K562 (cell line): ENCODE results near the gene LRRC3B. TPM values are rescaled to one million over a fixed set of nuclear protein-coding genes. Genes with fewer than 3 reads are reported as not detected.

Experiments used
- ATAC-seq: fragments of 200-7000 bp; cut with Tn5 transposase; 3 replicates; pipeline ENCODE4 v1.9.1; 2020; ENCODE audit warnings: moderate library complexity
- BruUV-seq: library from RNA; stranded (reverse); fragments of 400-500 nt; replicated peaks from 2 replicates; lab custom pipeline; 2021; lab: Mats Ljungman, UMichigan
- CTCF ChIA-PET: fragments of 300-600 bp; formaldehyde crosslinking; extraction: SDS; loops from one replicate; lab custom pipeline; 2021; ENCODE audit warnings: low intra/inter-chr PET ratio; lab: Yijun Ruan, JAX
- POLR2A ChIA-PET: fragments of 300-600, 350-650 bp; sonication (Branson Sonifier 250); formaldehyde crosslinking; extraction: SDS; loops from one replicate; lab custom pipeline; 2021; ENCODE audit warnings: antibody characterized with exemption, inconsistent platforms; lab: Yijun Ruan, JAX
- DNase-seq, 4 experiments: peaks; one replicate each; pipeline versions ENCODE4 v3.0.0 to v3.0.0-alpha.2; 2011 to 2018; ENCODE audit warnings: low spot score in 3 of 4, mixed read lengths in 3 of 4; ENCODE audit errors: extremely low read depth in 1 of 4
- FAIRE-seq: peaks from 2 replicates; lab custom pipeline; 2011; peaks lifted over from hg19 to GRCh38; lab: Jason Lieb, UNC
- H2AFZ ChIP-seq: 2 replicates; pipeline ENCODE4 v1.6.0; 2011; ENCODE audit warnings: low read depth, low read length, control low read depth, inconsistent platforms
- H3K27ac ChIP-seq: fragments of 200-600 bp; 3 replicates; pipeline ENCODE4 v1.8.0; 2011; ENCODE audit warnings: low read depth, mild to moderate bottlenecking, control low read depth, inconsistent platforms, low read length, moderate library complexity, mixed read lengths; ENCODE audit errors: extremely low read depth
- H3K27me3 ChIP-seq, 2 experiments: fragments of 300-600 bp in 1 of 2; 2 replicates in 1 of 2; 3 replicates in 1 of 2; pipeline versions ENCODE4 v1.6.0 to v1.8.0; 2011; ENCODE audit warnings: inconsistent platforms in 2 of 2, low read length in 2 of 2, mild to moderate bottlenecking in 1 of 2, mixed read lengths in 1 of 2, moderate library complexity in 1 of 2; ENCODE audit not compliant: control insufficient read depth in 2 of 2, insufficient read depth in 2 of 2
- H3K36me3 ChIP-seq: fragments of 300-600 bp; 3 replicates; pipeline ENCODE4 v1.8.0; 2011; ENCODE audit warnings: mild to moderate bottlenecking, low read length, inconsistent platforms; ENCODE audit not compliant: control insufficient read depth, insufficient read depth
- H3K4me1 ChIP-seq, 2 experiments: fragments of 200-600 bp in 1 of 2; replicated peaks in 1 of 2; 2 replicates in 1 of 2; 3 replicates in 1 of 2; pipeline versions ENCODE4 v1.5.1 to v1.8.0; 2011; ENCODE audit warnings: inconsistent platforms in 2 of 2, low read length in 2 of 2, mild to moderate bottlenecking in 1 of 2, mixed read lengths in 1 of 2, moderate library complexity in 1 of 2; ENCODE audit not compliant: control insufficient read depth in 2 of 2, insufficient read depth in 2 of 2
- H3K4me2 ChIP-seq: 2 replicates; pipeline ENCODE4 v1.6.1; 2011; ENCODE audit warnings: low read length, control low read depth, inconsistent platforms, mixed read lengths; ENCODE audit not compliant: insufficient read depth
- H3K4me3 ChIP-seq: fragments of 200-600 bp; sonication (generic), shearing (Covaris generic); 2 replicates; pipeline ENCODE4 v1.5.1; 2016; ENCODE audit warnings: control low read depth, inconsistent platforms
- H3K79me2 ChIP-seq: fragments of 200-600 bp; 3 replicates; pipeline ENCODE4 v1.8.0; 2011; ENCODE audit warnings: low read length, inconsistent platforms; ENCODE audit not compliant: control insufficient read depth, insufficient read depth
- H3K9ac ChIP-seq, 2 experiments: 2 replicates each; pipeline versions ENCODE4 v1.6.0 to v1.6.1; 2011; ENCODE audit warnings: low read depth in 2 of 2, low read length in 2 of 2, control low read depth in 1 of 2, inconsistent platforms in 1 of 2, mild to moderate bottlenecking in 1 of 2, mixed read lengths in 1 of 2; ENCODE audit not compliant: insufficient read depth in 1 of 2
- H3K9me1 ChIP-seq: one replicate; pipeline ENCODE4 v1.6.0; 2011; ENCODE audit warnings: inconsistent platforms, mild to moderate bottlenecking, low read length, moderate library complexity; ENCODE audit not compliant: control insufficient read depth, insufficient read depth
- H3K9me3 ChIP-seq: replicated peaks from 2 replicates; pipeline ENCODE4 v1.5.1; 2011; ENCODE audit warnings: low read depth, low read length, inconsistent platforms; ENCODE audit not compliant: control insufficient read depth, insufficient read depth
- H4K20me1 ChIP-seq: replicated peaks from 2 replicates; pipeline ENCODE4 v1.6.1; 2011; ENCODE audit warnings: low read length, inconsistent platforms, mixed read lengths; ENCODE audit not compliant: control insufficient read depth, insufficient read depth
- C11orf30 ChIP-seq: fragments of 450-650 bp; IDR thresholded peaks from 2 replicates; pipeline ENCODE4 v1.6.1; 2016; ENCODE audit warnings: low read depth, mild to moderate bottlenecking
- FIP1L1 ChIP-seq: fragments of 200-400 bp; formaldehyde crosslinking; IDR thresholded peaks from 2 replicates; pipeline ENCODE4 v1.6.1; 2018; ENCODE audit warnings: mild to moderate bottlenecking, low read depth, low read length; ENCODE audit not compliant: poor library complexity, severe bottlenecking
- JUNB ChIP-seq: fragments of 450-650 bp; formaldehyde crosslinking; conservative IDR thresholded peaks from 2 replicates; pipeline ENCODE4 v1.4.0; 2020; ENCODE audit warnings: mild to moderate bottlenecking
- MAFF ChIP-seq: IDR thresholded peaks from 2 replicates; pipeline ENCODE4 v1.6.1; 2012; ENCODE audit warnings: low read length, improper control_type of control experiment
- MAFG ChIP-seq: fragments of 450-650 bp; conservative IDR thresholded peaks from 2 replicates; pipeline ENCODE4 v1.6.1; 2016; ENCODE audit warnings: missing genetic modification characterization, missing compliant biosample characterization
- MAFK ChIP-seq: IDR thresholded peaks from 2 replicates; pipeline ENCODE4 v1.6.1; 2011; ENCODE audit warnings: low read length, improper control_type of control experiment
- MBD2 ChIP-seq: sonication (generic); IDR thresholded peaks from 2 replicates; pipeline ENCODE4 v1.6.1; 2016; ENCODE audit warnings: low read depth, borderline replicate concordance
- RBM22 ChIP-seq: fragments of 200-400 bp; formaldehyde crosslinking; IDR thresholded peaks from 2 replicates; pipeline ENCODE4 v1.6.1; 2018; ENCODE audit warnings: low read length, low read depth; ENCODE audit not compliant: poor library complexity, severe bottlenecking
- ZNF316 ChIP-seq: fragments of 450-650 bp; IDR thresholded peaks from 2 replicates; pipeline ENCODE4 v1.6.1; 2016
- ZNF589 ChIP-seq: fragments of 200-800 bp; sonication (Bioruptor generic); IDR thresholded peaks from 2 replicates; pipeline ENCODE4 v1.6.1; 2016; ENCODE audit warnings: low read depth, missing genetic modification characterization, missing compliant biosample characterization
- WGBS: fragments of 100-300 bp; shearing (Covaris generic); methylation state at CpG from one replicate; pipeline ENCODE4 v1.1.6; 2016; ENCODE audit warnings: low coverage, mixed read lengths; ENCODE audit not compliant: insufficient coverage; ENCODE audit errors: missing lambda C conversion rate; 5-methylcytosine and 5-hydroxymethylcytosine counted together
- in situ Hi-C: fragments of 300-500 bp; cut with MboI; formaldehyde crosslinking; loops from 4 replicates; pipeline ENCODE4 v1.15.0; 2018; ENCODE audit warnings: inconsistent platforms, mixed read lengths
- intact Hi-C: fragments of 100-400 bp; cut with micrococcal nuclease; formaldehyde crosslinking; loops from 2 replicates; pipeline ENCODE4 v1.14.2; 2022
- polyA plus RNA-seq, 8 experiments: library from polyadenylated mRNA; depleted of rRNA in 4 of 8; stranded (reverse) in 5 of 8; unstranded in 3 of 8; fragments of >200 nt; fragmentation: Nextera tagmentation in 2 of 8; fragmentation: Illumina TruSeq in 1 of 8; extraction: Ambion mirVana in 2 of 8; extraction: Trizol in 1 of 8; gene quantifications; 2 replicates each; pipeline versions ENCODE4 v1.2.1 to v1.2.3, GENCODE V29; 2011 to 2014; ENCODE audit warnings: inconsistent platforms in 1 of 8, missing spikeins in 1 of 8
- total RNA-seq, 7 experiments: library from RNA; depleted of rRNA in 6 of 7; stranded (reverse); fragments of >200 nt in 6 of 7; fragmentation: Illumina TruSeq in 2 of 7; extraction: Trizol in 2 of 7; gene quantifications; 2 replicates each; pipeline versions ENCODE4 v1.2.1 to v1.2.3, GENCODE V29; 2011 to 2021; ENCODE audit warnings: low replicate concordance in 1 of 7
- TF ChIP-seq, protein P1 (sequence below): fragments of 450-650 bp; IDR thresholded peaks from one replicate; pipeline ENCODE4 v1.6.1; 2018; ENCODE audit warnings: mild to moderate bottlenecking, moderate library complexity; ENCODE audit not compliant: partially characterized antibody

LRRC3B gene
- total and polyA plus RNA-seq, 9 of the 15 experiments (the other 6 are each of a cell fraction or from before 2014, with no cell fraction given) = under 0.01 to 0.33 TPM; not detected in 7

DNA sequence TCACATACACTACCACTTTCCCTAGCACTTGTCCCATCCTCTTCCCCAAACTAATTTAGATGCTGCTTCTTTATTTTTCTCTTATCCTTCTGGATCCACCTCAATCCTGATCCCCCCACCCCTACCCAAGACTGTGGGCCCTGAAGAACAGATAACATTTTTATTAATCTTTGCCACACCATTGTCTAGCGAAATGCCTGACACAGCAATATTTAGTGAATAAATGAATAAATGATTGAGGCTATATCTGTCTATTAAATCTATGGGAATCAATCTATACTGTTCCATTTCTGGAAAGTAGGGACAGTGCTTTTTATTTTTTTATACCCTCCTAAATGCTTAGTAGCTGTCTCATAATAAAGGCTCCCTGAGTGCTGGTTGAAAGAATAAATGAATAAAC lies 32.9 kb upstream of the LRRC3B start:
- H3K4me2 ChIP-seq = no peak overlapping the region
- no TSS peak for BruUV-seq
- FAIRE-seq (no peak), DNase-seq (no peak), ATAC-seq (no peak)
- no peaks in the 10 kb centered on the region for H3K27me3 ChIP-seq
- no peak overlapping the region for H3K9ac ChIP-seq
- no peaks in the 10 kb centered on the region; the same call in 1 of the 2 replicates for H3K9me3 ChIP-seq
- no peaks in the 10 kb centered on the region for H3K9me1 ChIP-seq
- H3K4me3 ChIP-seq = no peak overlapping the region
- H2AFZ ChIP-seq = no peak overlapping the region
- TF ChIP-seq RBM22 (no peak), MBD2 (no peak), ZNF316 (peak; percentile 60; the same call in 1 of the 2 replicates), MAFF (peak; percentile 53), JUNB (CRISPR knock-in tag) (no peak), ZNF589 (CRISPR knock-in tag) (no peak), C11orf30 (peak; percentile 27; the same call in 1 of the 2 replicates), FIP1L1 (no peak), MAFK (peak; percentile 35; the same call in 1 of the 2 replicates), MAFG (tag) (peak; percentile 28; the same call in 1 of the 2 replicates)
- TF ChIP-seq, protein P1, sequence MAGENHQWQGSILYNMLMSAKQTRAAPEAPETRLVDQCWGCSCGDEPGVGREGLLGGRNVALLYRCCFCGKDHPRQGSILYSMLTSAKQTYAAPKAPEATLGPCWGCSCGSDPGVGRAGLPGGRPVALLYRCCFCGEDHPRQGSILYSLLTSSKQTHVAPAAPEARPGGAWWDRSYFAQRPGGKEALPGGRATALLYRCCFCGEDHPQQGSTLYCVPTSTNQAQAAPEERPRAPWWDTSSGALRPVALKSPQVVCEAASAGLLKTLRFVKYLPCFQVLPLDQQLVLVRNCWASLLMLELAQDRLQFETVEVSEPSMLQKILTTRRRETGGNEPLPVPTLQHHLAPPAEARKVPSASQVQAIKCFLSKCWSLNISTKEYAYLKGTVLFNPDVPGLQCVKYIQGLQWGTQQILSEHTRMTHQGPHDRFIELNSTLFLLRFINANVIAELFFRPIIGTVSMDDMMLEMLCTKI = no peak
- ChIA-PET POLR2A (no interaction called here), CTCF (no interaction called here)
- in situ Hi-C loops = no loop called here
- intact Hi-C loops = no loop called here
- H3K36me3 ChIP-seq = no peaks in the 10 kb centered on the region
- WGBS = 5% methylated on average over 1 of the region's 1 CpG
- H4K20me1 ChIP-seq = no peaks in the 10 kb centered on the region
- no peaks in the 10 kb centered on the region for H3K79me2 ChIP-seq
- H3K27ac ChIP-seq = no peak overlapping the region
- no peaks in the 10 kb centered on the region for H3K4me1 ChIP-seq
